GM23338 (cell line): Measurements from ENCODE around the gene OTOG. TPM values are rescaled to one million over a fixed set of nuclear protein-coding genes. Genes with fewer than 3 reads are reported as not detected.

Source experiments
- ATAC-seq: fragments of 200-7000 bp; cut with Tn5 transposase; 3 replicates; pipeline ENCODE4 v1.9.1; 2020
- DNase-seq: peaks from one replicate; pipeline ENCODE4 v3.0.0-alpha.2; 2015; ENCODE audit warnings: low spot score
- H2AFZ ChIP-seq: fragments of 200-600 bp; sonication (generic); 2 replicates; pipeline ENCODE4 v1.8.0; 2016; ENCODE audit warnings: antibody characterized with exemption, mild to moderate bottlenecking, moderate library complexity
- H3F3A ChIP-seq: fragments of 200-600 bp; sonication (generic); replicated peaks from 2 replicates; pipeline ENCODE4 v1.8.0; 2017; ENCODE audit warnings: antibody characterized with exemption, mixed run types, low read depth
- H3K27ac ChIP-seq: fragments of 200-600 bp; sonication (generic); 2 replicates; pipeline ENCODE4 v1.6.1; 2016; ENCODE audit warnings: low read depth
- H3K27me3 ChIP-seq: fragments of 200-600 bp; sonication (generic); 2 replicates; pipeline ENCODE4 v1.8.0; 2016; ENCODE audit warnings: mild to moderate bottlenecking, mixed run types, moderate library complexity; ENCODE audit not compliant: insufficient read depth
- H3K36me3 ChIP-seq: fragments of 200-600 bp; sonication (generic); 2 replicates; pipeline ENCODE4 v1.8.0; 2016; ENCODE audit warnings: mild to moderate bottlenecking; ENCODE audit not compliant: insufficient read depth
- H3K4me1 ChIP-seq: fragments of 200-600 bp; sonication (generic); 2 replicates; pipeline ENCODE4 v1.8.0; 2016; ENCODE audit warnings: mild to moderate bottlenecking, moderate library complexity; ENCODE audit not compliant: insufficient read depth
- H3K4me2 ChIP-seq: fragments of 200-600 bp; sonication (generic); 2 replicates; pipeline ENCODE4 v1.7.1; 2017; ENCODE audit warnings: mixed run types
- H3K4me3 ChIP-seq: fragments of 200-600 bp; sonication (generic); 2 replicates; pipeline ENCODE4 v1.6.1; 2016; ENCODE audit warnings: mixed run types
- H3K79me2 ChIP-seq: fragments of 200-600 bp; sonication (generic); replicated peaks from 2 replicates; pipeline ENCODE4 v1.8.0; 2017; ENCODE audit warnings: mild to moderate bottlenecking; ENCODE audit not compliant: insufficient read depth
- H3K9me2 ChIP-seq: fragments of 200-600 bp; sonication (generic); 2 replicates; pipeline ENCODE4 v1.8.0; 2017; ENCODE audit not compliant: insufficient read depth
- H4K20me1 ChIP-seq: fragments of 200-600 bp; sonication (generic); replicated peaks from 2 replicates; pipeline ENCODE4 v1.8.0; 2017; ENCODE audit warnings: mild to moderate bottlenecking; ENCODE audit not compliant: insufficient read depth
- H3K27ac Mint-ChIP-seq: 2 replicates; pipeline ENCODE4 v1.8.0; 2020; ENCODE audit warnings: inconsistent platforms, mild to moderate bottlenecking, moderate library complexity, mixed read lengths
- H3K27me3 Mint-ChIP-seq: 3 replicates; pipeline ENCODE4 v1.8.0; 2022; ENCODE audit warnings: low read depth, mild to moderate bottlenecking, moderate library complexity, mixed read lengths, inconsistent platforms; ENCODE audit not compliant: insufficient read depth, poor library complexity
- H3K36me3 Mint-ChIP-seq: 3 replicates; pipeline ENCODE4 v1.8.0; 2021; ENCODE audit warnings: low read depth, mild to moderate bottlenecking, inconsistent platforms, moderate library complexity, mixed read lengths
- H3K4me1 Mint-ChIP-seq: 3 replicates; pipeline ENCODE4 v1.8.0; 2020; ENCODE audit warnings: mild to moderate bottlenecking, inconsistent platforms, mixed read lengths
- H3K4me3 Mint-ChIP-seq: 3 replicates; pipeline ENCODE4 v1.8.0; 2021; ENCODE audit warnings: moderate library complexity, mild to moderate bottlenecking, inconsistent platforms, mixed read lengths
- H3K9me3 Mint-ChIP-seq: 3 replicates; pipeline ENCODE4 v1.8.0; 2020; ENCODE audit warnings: moderate library complexity, mild to moderate bottlenecking, inconsistent platforms, mixed read lengths
- CREB1 ChIP-seq: fragments of 250-450 bp; sonication (Bioruptor Pico); IDR thresholded peaks from 2 replicates; pipeline ENCODE4 v1.5.0; 2020; ENCODE audit warnings: low read depth, mild to moderate bottlenecking, moderate library complexity
- CTCF ChIP-seq, 2 experiments: fragments of 200-600 bp in 1 of 2; sonication (generic) in 1 of 2; conservative IDR thresholded peaks; 2 replicates each; pipeline versions ENCODE4 v1.5.1 to v1.6.1; 2016 to 2017; ENCODE audit warnings: antibody characterized with exemption in 2 of 2, low read depth in 2 of 2, mild to moderate bottlenecking in 2 of 2, moderate library complexity in 1 of 2
- ETS1 ChIP-seq: IDR thresholded peaks from 2 replicates; pipeline ENCODE4 v1.6.1; 2016; ENCODE audit warnings: antibody characterized with exemption
- EZH2 ChIP-seq: fragments of 200-600 bp; sonication (generic); IDR thresholded peaks from one replicate; pipeline ENCODE4 v1.8.0; 2017; ENCODE audit warnings: antibody characterized with exemption, mild to moderate bottlenecking, low read depth; ENCODE audit not compliant: unreplicated experiment
- EZH2phosphoT487 ChIP-seq: fragments of 200-600 bp; sonication (generic); IDR thresholded peaks from one replicate; pipeline ENCODE4 v1.8.1; 2018; ENCODE audit warnings: antibody characterized with exemption; ENCODE audit not compliant: unreplicated experiment
- JUNB ChIP-seq: IDR thresholded peaks from one replicate; pipeline ENCODE4 v1.6.1; 2016; ENCODE audit warnings: antibody characterized with exemption; ENCODE audit not compliant: unreplicated experiment
- NANOG ChIP-seq: IDR thresholded peaks from 2 replicates; pipeline ENCODE4 v1.6.1; 2016; ENCODE audit warnings: antibody characterized with exemption, borderline replicate concordance
- POLR2AphosphoS5 ChIP-seq: IDR thresholded peaks from 2 replicates; pipeline ENCODE4 v1.6.1; 2016; ENCODE audit warnings: antibody characterized with exemption, low read depth
- STAT1 ChIP-seq: IDR thresholded peaks from one replicate; pipeline ENCODE4 v1.6.1; 2016; ENCODE audit warnings: antibody characterized with exemption; ENCODE audit not compliant: unreplicated experiment
- ZNF114 ChIP-seq: fragments of 250-450 bp; sonication (Bioruptor Pico); IDR thresholded peaks from 2 replicates; pipeline ENCODE4 v1.5.0; 2020; ENCODE audit warnings: mild to moderate bottlenecking, moderate library complexity
- ZNF331 ChIP-seq: fragments of 250-450 bp; sonication (Bioruptor Pico); IDR thresholded peaks from 2 replicates; pipeline ENCODE4 v1.5.0; 2020; ENCODE audit warnings: low read depth, mild to moderate bottlenecking, moderate library complexity
- ZNF462 ChIP-seq: fragments of 250-450 bp; sonication (Bioruptor Pico); IDR thresholded peaks from 2 replicates; pipeline ENCODE4 v1.5.0; 2020; ENCODE audit warnings: mild to moderate bottlenecking, moderate library complexity
- polyA plus RNA-seq: library from polyadenylated mRNA; unstranded; fragments of >200 nt; fragmentation: Nextera tagmentation; extraction: Ambion mirVana; gene quantifications from 2 replicates; pipeline ENCODE4 v1.2.1, GENCODE V29; 2016
- total RNA-seq: library from RNA; depleted of rRNA; stranded (reverse); fragments of >200 nt; shearing (Covaris generic); gene quantifications from 2 replicates; pipeline ENCODE4 v1.2.3, GENCODE V29; 2014
- TF ChIP-seq, protein P1 (sequence below): IDR thresholded peaks from one replicate; pipeline ENCODE4 v1.6.1; 2018; ENCODE audit warnings: antibody characterized with exemption; ENCODE audit not compliant: unreplicated experiment

OTOG gene
- total and polyA plus RNA-seq, 2 experiments from 2014 or later: 0.40 to 0.52 TPM

DNA sequence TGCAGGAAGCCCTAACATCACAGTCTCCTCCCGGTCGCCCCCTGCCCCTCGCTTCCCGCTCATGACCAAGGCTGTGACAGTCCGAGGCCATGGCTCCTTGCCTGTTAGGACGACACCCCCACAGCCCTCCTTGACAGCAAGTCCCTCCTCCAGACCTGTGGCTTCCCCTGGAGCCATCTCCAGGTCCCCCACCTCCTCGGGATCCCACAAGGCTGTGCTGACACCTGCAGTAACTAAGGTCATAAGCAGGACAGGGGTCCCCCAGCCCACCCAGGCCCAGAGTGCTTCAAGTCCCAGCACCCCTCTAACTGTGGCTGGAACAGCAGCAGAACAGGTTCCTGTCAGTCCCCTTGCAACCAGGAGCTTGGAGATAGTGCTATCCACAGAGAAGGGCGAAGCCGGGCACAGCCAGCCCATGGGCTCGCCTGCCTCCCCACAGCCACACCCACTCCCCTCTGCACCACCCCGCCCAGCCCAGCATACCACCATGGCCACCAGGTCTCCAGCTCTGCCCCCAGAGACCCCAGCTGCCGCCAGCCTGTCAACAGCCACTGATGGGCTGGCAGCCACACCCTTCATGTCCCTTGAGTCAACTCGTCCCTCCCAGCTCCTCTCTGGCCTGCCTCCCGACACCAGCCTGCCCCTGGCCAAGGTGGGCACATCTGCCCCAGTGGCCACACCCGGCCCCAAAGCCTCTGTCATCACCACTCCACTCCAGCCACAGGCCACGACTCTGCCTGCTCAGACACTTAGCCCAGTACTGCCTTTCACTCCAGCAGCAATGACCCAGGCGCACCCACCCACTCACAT is 63.2 kb downstream of the OTOG start:
- H3K27ac Mint-ChIP-seq: no peak overlapping the region

More for the DNA sequence above, 63.2 kb downstream of the OTOG start:
- Histone ChIP-seq H2AFZ (no peak overlapping the region), H3K36me3 (no peaks in the 10 kb centered on the region), H4K20me1 (no peaks in the 10 kb centered on the region), H3K4me2 (no peak overlapping the region), H3K27ac (no peak overlapping the region), H3K79me2 (no peaks in the 10 kb centered on the region), H3F3A (no peaks in the 10 kb centered on the region), H3K27me3 (no peaks in the 10 kb centered on the region), H3K4me3 (no peak overlapping the region), H3K9me2 (no peaks in the 10 kb centered on the region), H3K4me1 (no peaks in the 10 kb centered on the region)
- TF ChIP-seq ZNF114 (CRISPR knock-in tag): no peak
- TF ChIP-seq EZH2phosphoT487: no peak
- no peak for TF ChIP-seq CREB1 (CRISPR knock-in tag)
- no peak for TF ChIP-seq ZNF462 (CRISPR knock-in tag)
- TF ChIP-seq POLR2AphosphoS5: no peak
- no peak for TF ChIP-seq JUNB
- TF ChIP-seq NANOG: no peak
- TF ChIP-seq, protein P1, sequence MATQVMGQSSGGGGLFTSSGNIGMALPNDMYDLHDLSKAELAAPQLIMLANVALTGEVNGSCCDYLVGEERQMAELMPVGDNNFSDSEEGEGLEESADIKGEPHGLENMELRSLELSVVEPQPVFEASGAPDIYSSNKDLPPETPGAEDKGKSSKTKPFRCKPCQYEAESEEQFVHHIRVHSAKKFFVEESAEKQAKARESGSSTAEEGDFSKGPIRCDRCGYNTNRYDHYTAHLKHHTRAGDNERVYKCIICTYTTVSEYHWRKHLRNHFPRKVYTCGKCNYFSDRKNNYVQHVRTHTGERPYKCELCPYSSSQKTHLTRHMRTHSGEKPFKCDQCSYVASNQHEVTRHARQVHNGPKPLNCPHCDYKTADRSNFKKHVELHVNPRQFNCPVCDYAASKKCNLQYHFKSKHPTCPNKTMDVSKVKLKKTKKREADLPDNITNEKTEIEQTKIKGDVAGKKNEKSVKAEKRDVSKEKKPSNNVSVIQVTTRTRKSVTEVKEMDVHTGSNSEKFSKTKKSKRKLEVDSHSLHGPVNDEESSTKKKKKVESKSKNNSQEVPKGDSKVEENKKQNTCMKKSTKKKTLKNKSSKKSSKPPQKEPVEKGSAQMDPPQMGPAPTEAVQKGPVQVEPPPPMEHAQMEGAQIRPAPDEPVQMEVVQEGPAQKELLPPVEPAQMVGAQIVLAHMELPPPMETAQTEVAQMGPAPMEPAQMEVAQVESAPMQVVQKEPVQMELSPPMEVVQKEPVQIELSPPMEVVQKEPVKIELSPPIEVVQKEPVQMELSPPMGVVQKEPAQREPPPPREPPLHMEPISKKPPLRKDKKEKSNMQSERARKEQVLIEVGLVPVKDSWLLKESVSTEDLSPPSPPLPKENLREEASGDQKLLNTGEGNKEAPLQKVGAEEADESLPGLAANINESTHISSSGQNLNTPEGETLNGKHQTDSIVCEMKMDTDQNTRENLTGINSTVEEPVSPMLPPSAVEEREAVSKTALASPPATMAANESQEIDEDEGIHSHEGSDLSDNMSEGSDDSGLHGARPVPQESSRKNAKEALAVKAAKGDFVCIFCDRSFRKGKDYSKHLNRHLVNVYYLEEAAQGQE: no peak
- no peak for TF ChIP-seq EZH2
- TF ChIP-seq ETS1: no peak
- no peak for TF ChIP-seq CTCF (conservative IDR thresholded peaks at IDR 0.05; ENCODE audit: low read depth in 2 of 2)
- no peak for TF ChIP-seq ZNF331 (CRISPR knock-in tag)
- TF ChIP-seq STAT1: no peak
- peaks cover 7% of the 10 kb centered on the region; the same call in 2 of the 3 replicates for H3K4me1 Mint-ChIP-seq
- DNase-seq (no peak), ATAC-seq (no peak)
- peaks cover 6% of the 10 kb centered on the region for H3K27me3 Mint-ChIP-seq
- H3K4me3 Mint-ChIP-seq: no peak overlapping the region
- no peaks in the 10 kb centered on the region for H3K9me3 Mint-ChIP-seq
- H3K36me3 Mint-ChIP-seq: no peaks in the 10 kb centered on the region
